Testis (tissue), 3 donors: ENCODE data around the gene PRMT9. TPM values are rescaled to one million over a fixed set of nuclear protein-coding genes. Genes with fewer than 3 reads are reported as not detected.

ENCODE experiments used
- DNase-seq: peaks from one replicate; pipeline ENCODE4 v3.0.0-alpha.2; 2019
- H3K27ac ChIP-seq, 2 donors: fragments of 200-600 bp; sonication (generic); one replicate each; pipeline ENCODE4 v1.5.1; 2019
- H3K27me3 ChIP-seq: fragments of 200-600 bp; sonication (generic); one replicate; pipeline ENCODE4 v1.5.1; 2019
- H3K36me3 ChIP-seq: fragments of 200-600 bp; sonication (generic); one replicate; pipeline ENCODE4 v1.5.1; 2017; ENCODE audit warnings: low read depth; ENCODE audit errors: missing control alignments
- H3K4me1 ChIP-seq: fragments of 200-600 bp; sonication (generic); one replicate; pipeline ENCODE4 v1.5.1; 2019
- H3K4me3 ChIP-seq, 2 donors: fragments of 200-600 bp; sonication (generic); one replicate each; pipeline ENCODE4 v1.5.1; 2017 to 2019
- H3K9me3 ChIP-seq: fragments of 200-600 bp; sonication (generic); one replicate; pipeline ENCODE4 v1.5.1; 2017
- CTCF ChIP-seq, 3 experiments: fragments of 450-650 bp in 2 of 3; fragments of 200-600 bp in 1 of 3; sonication (generic) in 1 of 3; IDR thresholded peaks; one replicate each; pipeline ENCODE4 v1.5.1; 2016 to 2019; ENCODE audit warnings: antibody characterized with exemption in 3 of 3, mild to moderate bottlenecking in 2 of 3, moderate library complexity in 1 of 3
- POLR2A ChIP-seq: fragments of 450-650 bp; IDR thresholded peaks from one replicate; pipeline ENCODE4 v1.6.1; 2017; ENCODE audit warnings: antibody characterized with exemption, mild to moderate bottlenecking, moderate library complexity
- WGBS, 2 donors: methylation state at CpG; one replicate each; pipeline ENCODE4 v1.1.5; 2018; 5-methylcytosine and 5-hydroxymethylcytosine counted together
- intact Hi-C: fragments of 100-400 bp; cut with DNase I; formaldehyde crosslinking; loops from one replicate; pipeline ENCODE4 v1.15.1; 2023; ENCODE audit warnings: low total_unique reads
- polyA plus RNA-seq: library from polyadenylated mRNA; stranded (reverse); fragments of 350-450 nt; fragmentation: Illumina TruSeq; extraction: RNeasy Lipid Tissue Mini Kit (QIAGEN cat#74804); gene quantifications from one replicate; pipeline ENCODE4 v1.2.3, GENCODE V29; 2014; ENCODE audit warnings: low read depth, low replicate concordance; ENCODE audit not compliant: insufficient read depth
- total RNA-seq, 2 donors: library from RNA; depleted of rRNA; stranded (reverse); fragments of >200 nt; gene quantifications; one replicate each; pipeline ENCODE4 v1.2.3, GENCODE V29; 2016

PRMT9 gene
- total and polyA plus RNA-seq, 3 donors from 2014 or later = 22.7 to 27.5 (median 24.6) TPM

- intact Hi-C loops = loop anchor here (10.0 kb wide), 1 partner anchor 267 kb away; no protein-coding TSS in a partner anchor
- H3K27ac ChIP-seq = no peak overlapping the region
- 100% methylated on average over 1 of the region's 1 CpG for WGBS, 2 donors
These were observed 76.5 kb downstream of the PRMT9 start for GRCh38 chr4:147607471-147607870.

GRCh38 chr4:147605499-147605898 lies 78.5 kb downstream of the PRMT9 start:
- Histone ChIP-seq H3K27me3 (no peaks in the 10 kb centered on the region), H3K27ac (no peak overlapping the region), H3K4me1 (no peaks in the 10 kb centered on the region), H3K9me3 (no peaks in the 10 kb centered on the region), H3K4me3 (no peak overlapping the region), H3K36me3 (no peaks in the 10 kb centered on the region)
- no peak for TF ChIP-seq POLR2A
- TF ChIP-seq CTCF (IDR thresholded peaks at IDR 0.05) = no peak
- DNase-seq = no peak
- intact Hi-C loops = loop anchor here (10.0 kb wide), 1 partner anchor 269 kb away; no protein-coding TSS in a partner anchor

More at GRCh38 chr4:147607471-147607870, 76.5 kb downstream of the PRMT9 start:
- DNase-seq = no peak
- Histone ChIP-seq H3K9me3 (no peaks in the 10 kb centered on the region), H3K4me1 (no peaks in the 10 kb centered on the region), H3K36me3 (no peaks in the 10 kb centered on the region), H3K27me3 (no peaks in the 10 kb centered on the region), H3K4me3 (no peak overlapping the region)
- TF ChIP-seq POLR2A = no peak
- TF ChIP-seq CTCF (IDR thresholded peaks at IDR 0.05) = no peak

GRCh38 chr4:147599769-147600168 lies 84.2 kb downstream of the PRMT9 start:
- no peak overlapping the region for H3K4me3 ChIP-seq
- H3K27me3 ChIP-seq = no peaks in the 10 kb centered on the region
- intact Hi-C loops = loop anchor here (10.0 kb wide), 1 partner anchor 275 kb away; no protein-coding TSS in a partner anchor
- no peak overlapping the region for H3K27ac ChIP-seq
- 51 to 67% methylated on average over 3 of the region's 3 CpGs for WGBS, 2 donors
- DNase-seq = no peak
- no peaks in the 10 kb centered on the region for H3K36me3 ChIP-seq
- H3K4me1 ChIP-seq = peaks cover 14% of the 10 kb centered on the region
- no peaks in the 10 kb centered on the region for H3K9me3 ChIP-seq
- TF ChIP-seq CTCF (IDR thresholded peaks at IDR 0.05) = no peak

GRCh38 chr4:147599206-147599605 lies 84.8 kb downstream of the PRMT9 start:
- WGBS, 2 donors = 67 to 73% methylated on average over 1 of the region's 1 CpG
- no peaks in the 10 kb centered on the region for H3K27me3 ChIP-seq

More at GRCh38 chr4:147599206-147599605, 84.8 kb downstream of the PRMT9 start:
- TF ChIP-seq POLR2A (no peak), CTCF (IDR thresholded peaks at IDR 0.05) (no peak)
- intact Hi-C loops = no loop called here
- H3K27ac ChIP-seq = no peak overlapping the region
- no peaks in the 10 kb centered on the region for H3K36me3 ChIP-seq
- DNase-seq = no peak
- no peak overlapping the region for H3K4me3 ChIP-seq
- H3K9me3 ChIP-seq = no peaks in the 10 kb centered on the region
- H3K4me1 ChIP-seq = peaks cover 14% of the 10 kb centered on the region
